ENCODE results near the gene RNF38. TPM values are rescaled to one million over a fixed set of nuclear protein-coding genes. Genes with fewer than 3 reads are reported as not detected.

Gene RNF38
- total and polyA plus RNA-seq, 2 donors (not counting 3 experiments of a cell fraction or from before 2014, with no cell fraction given), result 36.7 to 47.2 TPM

- POLR2A ChIA-PET, result no interaction called here
- Histone ChIP-seq H3K4me1 (ENCODE audit: control insufficient read depth, extremely low read depth, insufficient read depth, low read length) (peaks cover 7% of the 10 kb centered on the region), H3K9me1 (replicated peaks; ENCODE audit: control insufficient read depth, extremely low read depth, insufficient read depth, low read length) (no peaks in the 10 kb centered on the region), H3K27me3 (ENCODE audit: control insufficient read depth in 2 of 2, insufficient read depth in 2 of 2, low read length in 2 of 2) (no peaks in the 10 kb centered on the region), H3K27ac (ENCODE audit: insufficient read depth, low read depth, low read length) (no peak overlapping the region), H3K9me3 (replicated peaks; ENCODE audit: control insufficient read depth, insufficient read depth, low read length) (no peaks in the 10 kb centered on the region), H3K36me3 (ENCODE audit: control insufficient read depth in 2 of 2, extremely low read depth in 1 of 2, insufficient read depth in 2 of 2, low read length in 2 of 2) (no peaks in the 10 kb centered on the region), H2AFZ (ENCODE audit: low read depth, low read length) (no peak overlapping the region), H3K4me3 (replicated peaks in 1 of 3; ENCODE audit: insufficient read depth in 1 of 3, low read depth in 1 of 3, low read length in 3 of 3) (no peak overlapping the region), H3K4me2 (ENCODE audit: insufficient read depth, low read length) (no peak overlapping the region), H4K20me1 (replicated peaks; ENCODE audit: control insufficient read depth, extremely low read depth, insufficient read depth, low read length) (no peaks in the 10 kb centered on the region), H3K9ac (replicated peaks; ENCODE audit: extremely low read depth, insufficient read depth, low read length) (no peak overlapping the region), H3K79me2 (ENCODE audit: control insufficient read depth, insufficient read depth, low read length) (no peaks in the 10 kb centered on the region)
- TF ChIP-seq POLR2A (IDR thresholded peaks at IDR 0.05; ENCODE audit: low read depth, low read length) (no peak), FOS (IDR thresholded peaks at IDR 0.05; ENCODE audit: borderline replicate concordance, insufficient read depth, low read length) (no peak), EZH2 (IDR thresholded peaks at IDR 0.05; ENCODE audit: borderline replicate concordance, low read depth, low read length, severe bottlenecking) (no peak), JUN (IDR thresholded peaks at IDR 0.05; ENCODE audit: borderline replicate concordance, insufficient read depth, insufficient read length, low read depth) (no peak), POLR2AphosphoS5 (IDR thresholded peaks at IDR 0.05; ENCODE audit: insufficient read depth, low read depth, low read length) (no peak), GATA2 (IDR thresholded peaks at IDR 0.05; ENCODE audit: insufficient read depth, insufficient read length, low read depth, low read length) (no peak), MYC (IDR thresholded peaks at IDR 0.05; ENCODE audit: low read depth, low read length) (no peak)
- no TSS peak for BruUV-seq (replicated peaks)
- DNase-seq (ENCODE audit: low read depth, low spot score) (no peak), FAIRE-seq (no peak)
- intact Hi-C loops (cut with micrococcal nuclease) (no loop called here), dilution Hi-C loops (cut with MboI; ENCODE audit: extremely low pct_ligation_motif_present, low sequenced_read_pairs) (no loop called here)
- CTCF ChIA-PET, result interaction anchor here (5.6 kb wide), 1 partner anchor 8 kb away, joined by 46 read pairs; no protein-coding TSS in a partner anchor
Observed at GRCh38 chr9:36320466-36320865, 79.6 kb downstream of the RNF38 start.

- TF ChIP-seq GATA2 (IDR thresholded peaks at IDR 0.05; ENCODE audit: insufficient read depth, insufficient read length, low read depth, low read length) (no peak), MAX (IDR thresholded peaks at IDR 0.05; ENCODE audit: insufficient read depth, insufficient read length) (no peak), MYC (IDR thresholded peaks at IDR 0.05; ENCODE audit: low read depth, low read length) (no peak), POLR2A (IDR thresholded peaks at IDR 0.05; ENCODE audit: low read depth, low read length) (no peak), FOS (IDR thresholded peaks at IDR 0.05; ENCODE audit: borderline replicate concordance, insufficient read depth, low read length) (no peak), JUN (IDR thresholded peaks at IDR 0.05; ENCODE audit: borderline replicate concordance, insufficient read depth, insufficient read length, low read depth) (no peak), EZH2 (IDR thresholded peaks at IDR 0.05; ENCODE audit: borderline replicate concordance, low read depth, low read length, severe bottlenecking) (no peak), POLR2AphosphoS5 (IDR thresholded peaks at IDR 0.05; ENCODE audit: insufficient read depth, low read depth, low read length) (no peak), CTCF (IDR thresholded peaks at IDR 0.05; ENCODE audit: extremely low read depth in 1 of 2, insufficient read depth in 1 of 2, low read depth in 1 of 2, low read length in 2 of 2) (no peak)
- no peaks in the 10 kb centered on the region for H3K9me3 ChIP-seq (replicated peaks; ENCODE audit: control insufficient read depth, insufficient read depth, low read length)
- no peak overlapping the region for H3K27ac ChIP-seq (ENCODE audit: insufficient read depth, low read depth, low read length)
- ChIA-PET POLR2A (no interaction called here), CTCF (interaction anchor here (5.6 kb wide), 1 partner anchor 9 kb away, joined by 46 read pairs; no protein-coding TSS in a partner anchor)
- dilution Hi-C loops (cut with MboI; ENCODE audit: extremely low pct_ligation_motif_present, low sequenced_read_pairs), result no loop called here
- H3K27me3 ChIP-seq (ENCODE audit: control insufficient read depth in 2 of 2, insufficient read depth in 2 of 2, low read length in 2 of 2), result no peaks in the 10 kb centered on the region
- H3K9me1 ChIP-seq (replicated peaks; ENCODE audit: control insufficient read depth, extremely low read depth, insufficient read depth, low read length), result no peaks in the 10 kb centered on the region
- H3K9ac ChIP-seq (replicated peaks; ENCODE audit: extremely low read depth, insufficient read depth, low read length), result no peak overlapping the region
- FAIRE-seq, result no peak
- no peak for DNase-seq (ENCODE audit: low read depth, low spot score)
- no TSS peak for BruUV-seq (replicated peaks)
- intact Hi-C loops (cut with micrococcal nuclease), result no loop called here
- H4K20me1 ChIP-seq (replicated peaks; ENCODE audit: control insufficient read depth, extremely low read depth, insufficient read depth, low read length), result no peaks in the 10 kb centered on the region
- H2AFZ ChIP-seq (ENCODE audit: low read depth, low read length), result no peak overlapping the region
- H3K79me2 ChIP-seq (ENCODE audit: control insufficient read depth, insufficient read depth, low read length), result no peaks in the 10 kb centered on the region
- H3K36me3 ChIP-seq (ENCODE audit: control insufficient read depth in 2 of 2, extremely low read depth in 1 of 2, insufficient read depth in 2 of 2, low read length in 2 of 2), result no peaks in the 10 kb centered on the region
- peaks cover 7% of the 10 kb centered on the region for H3K4me1 ChIP-seq (ENCODE audit: control insufficient read depth, extremely low read depth, insufficient read depth, low read length)
- no peak overlapping the region for H3K4me3 ChIP-seq (replicated peaks in 1 of 3; ENCODE audit: insufficient read depth in 1 of 3, low read depth in 1 of 3, low read length in 3 of 3)
- no peak overlapping the region for H3K4me2 ChIP-seq (ENCODE audit: insufficient read depth, low read length)
Observed at GRCh38 chr9:36319806-36320205, 80.3 kb downstream of the RNF38 start.
